GM21381 (cell line): ENCODE measurements around the gene RMDN2.

Experiments used
- ATAC-seq: cut with Tn5 transposase; IDR thresholded peaks from one replicate; pipeline ENCODE4 v1.9.1; 2021; ENCODE audit warnings: mild to moderate bottlenecking, moderate library complexity; ENCODE audit not compliant: unreplicated experiment

Gene RMDN2

GRCh38 chr2:37897511-37897910 is 27.6 kb upstream of the RMDN2 start:
- ATAC-seq: no peak

GRCh38 chr2:37898448-37898847 is 26.6 kb upstream of the RMDN2 start:
- no peak for ATAC-seq

- no peak for ATAC-seq
These were observed 22.1 kb upstream of the RMDN2 start for GRCh38 chr2:37902991-37903390.

DNA sequence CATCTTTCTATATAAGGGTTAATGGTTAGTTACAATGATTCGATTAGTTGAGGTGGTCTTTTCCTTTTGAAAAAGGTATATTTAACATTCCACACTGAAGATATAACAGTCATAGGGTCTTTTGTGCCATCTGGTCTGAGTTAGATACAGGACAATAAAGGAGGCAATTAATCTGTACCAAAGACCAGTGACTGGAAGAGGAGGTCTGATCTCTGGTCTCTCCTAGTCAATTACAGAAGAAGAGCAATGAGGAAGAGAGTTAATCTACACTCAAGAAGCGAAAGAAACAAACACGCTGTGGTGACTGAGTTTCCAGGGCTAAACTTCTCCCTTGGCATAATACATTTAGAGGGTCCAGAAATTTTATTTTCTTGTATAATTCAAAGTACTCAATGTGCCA is 20.7 kb upstream of the RMDN2 start:
- no peak for ATAC-seq

GRCh38 chr2:37904993-37905392 is 20.1 kb upstream of the RMDN2 start:
- ATAC-seq: no peak

- no peak for ATAC-seq
These were observed 19.0 kb upstream of the RMDN2 start for GRCh38 chr2:37906131-37906530.

DNA sequence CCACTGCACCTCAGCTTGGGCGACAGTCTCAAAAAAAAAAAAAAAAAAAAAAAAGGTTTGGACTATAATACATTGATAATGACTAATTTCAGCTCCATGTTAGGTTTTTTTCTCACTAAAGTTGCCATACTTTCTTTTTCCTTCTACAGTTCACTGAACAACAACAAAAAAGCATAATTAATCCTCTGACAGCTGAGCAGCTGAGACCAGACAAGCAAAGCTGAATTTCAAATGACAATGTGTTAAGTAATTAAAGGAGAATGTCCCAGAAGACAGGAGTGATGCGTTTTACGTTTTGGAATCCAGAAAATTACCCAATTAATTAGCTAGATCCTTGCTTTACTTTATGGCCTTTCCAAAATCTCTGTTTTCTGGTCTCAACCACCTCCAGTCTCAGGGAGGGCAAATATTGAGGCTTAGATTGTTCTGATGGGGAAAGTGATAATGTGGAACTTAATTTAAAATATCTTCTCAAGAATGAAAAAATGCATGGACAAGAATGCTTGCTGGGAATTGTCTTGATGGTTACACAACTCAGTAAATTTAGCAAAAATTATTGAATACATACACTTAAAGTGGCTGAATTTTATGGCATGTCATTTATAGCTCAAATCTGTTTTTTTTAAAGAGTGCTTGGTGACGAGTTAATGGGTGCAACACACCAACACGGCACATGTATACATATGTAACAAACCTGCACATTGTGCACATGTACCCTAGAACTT is 17.4 kb upstream of the RMDN2 start:
- no peak for ATAC-seq

GRCh38 chr2:37911296-37911873 is 13.7 kb upstream of the RMDN2 start:
- no peak for ATAC-seq

GRCh38 chr2:37912056-37912455 is 13.0 kb upstream of the RMDN2 start:
- ATAC-seq: no peak

DNA sequence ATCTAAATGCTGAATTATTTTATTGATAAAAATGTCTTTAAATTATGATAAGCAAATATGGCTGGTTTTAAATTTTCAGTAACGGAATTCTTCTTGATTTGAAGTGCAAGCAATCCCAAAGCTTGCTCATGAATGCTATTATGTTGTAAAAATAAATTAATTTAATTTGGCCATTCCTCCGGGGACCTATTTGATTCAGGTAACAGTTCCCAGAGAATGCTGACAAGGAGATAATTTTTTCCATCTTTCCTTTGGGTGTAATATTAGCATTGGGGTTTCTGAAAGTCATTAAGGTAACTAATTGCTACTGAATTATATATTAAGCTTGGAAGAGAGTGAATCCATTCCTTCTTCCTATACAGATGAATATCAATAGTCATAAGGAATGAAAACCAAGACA is 12.5 kb upstream of the RMDN2 start:
- no peak for ATAC-seq

DNA sequence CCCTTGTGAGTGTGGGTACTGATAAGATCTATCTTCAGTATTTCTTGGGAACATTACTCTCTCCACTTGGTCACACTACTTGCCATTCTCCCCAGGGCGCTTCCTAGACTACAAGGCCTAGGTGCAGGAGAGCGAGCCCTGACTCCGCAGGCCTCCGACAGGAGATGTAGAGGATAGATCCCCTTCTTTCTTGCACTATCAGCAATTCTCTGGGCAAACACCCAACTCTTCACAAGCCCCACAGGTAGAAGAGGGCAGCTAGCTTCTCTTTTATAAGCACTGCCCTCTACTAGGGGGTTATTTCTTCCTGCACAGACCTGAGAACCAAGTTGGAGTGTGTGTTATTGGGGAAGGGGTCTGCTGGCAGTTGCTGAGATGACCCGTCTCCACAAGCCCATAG is 10.7 kb upstream of the RMDN2 start:
- ATAC-seq: no peak

DNA sequence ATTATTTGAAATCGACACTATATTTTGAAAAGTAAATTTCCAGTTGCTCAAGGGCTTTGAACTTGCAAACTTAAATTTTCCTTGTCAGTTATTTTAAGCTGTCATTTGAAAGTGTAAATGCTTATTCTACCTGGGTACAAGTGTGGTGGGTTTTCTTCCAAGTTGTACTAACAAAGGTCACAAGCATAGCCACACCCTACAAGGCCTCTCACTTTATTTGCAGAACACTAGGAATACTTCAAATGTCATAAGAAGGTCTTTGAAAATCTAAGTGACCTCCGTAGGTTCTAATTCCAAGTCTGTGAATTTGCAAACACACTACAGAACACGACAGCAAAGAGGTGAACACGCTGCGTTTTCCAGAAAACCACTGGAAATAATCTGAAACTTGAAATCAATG is 9.3 kb upstream of the RMDN2 start:
- ATAC-seq: no peak

DNA sequence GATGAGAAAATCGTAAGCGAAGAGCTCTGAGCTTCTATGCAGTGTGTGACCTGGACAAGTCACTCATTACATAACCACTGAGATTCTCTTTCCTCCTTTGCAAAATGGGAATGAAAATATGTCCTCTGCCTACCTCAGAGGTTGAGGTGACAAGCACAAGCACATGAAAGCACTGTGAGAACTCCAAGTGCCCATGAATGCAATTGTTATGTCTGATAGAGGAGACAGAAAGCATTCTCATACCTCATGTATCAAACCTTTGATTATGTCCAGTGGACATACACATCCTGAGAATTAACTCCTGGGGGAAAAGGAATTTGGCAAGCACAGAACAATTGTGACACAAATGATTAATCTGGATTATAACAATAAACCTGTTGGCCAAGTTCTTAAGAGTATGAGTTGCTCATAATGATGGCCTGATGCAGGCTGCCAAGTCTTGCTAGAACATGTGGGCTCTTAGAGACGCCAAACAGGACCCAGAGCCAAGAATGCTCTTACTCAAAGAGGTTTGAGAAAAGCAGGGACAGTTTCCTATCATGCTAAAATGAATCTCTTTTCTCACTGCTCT is 8.5 kb upstream of the RMDN2 start:
- no peak for ATAC-seq

GRCh38 chr2:37917281-37918228 is 7.5 kb upstream of the RMDN2 start:
- no peak for ATAC-seq

DNA sequence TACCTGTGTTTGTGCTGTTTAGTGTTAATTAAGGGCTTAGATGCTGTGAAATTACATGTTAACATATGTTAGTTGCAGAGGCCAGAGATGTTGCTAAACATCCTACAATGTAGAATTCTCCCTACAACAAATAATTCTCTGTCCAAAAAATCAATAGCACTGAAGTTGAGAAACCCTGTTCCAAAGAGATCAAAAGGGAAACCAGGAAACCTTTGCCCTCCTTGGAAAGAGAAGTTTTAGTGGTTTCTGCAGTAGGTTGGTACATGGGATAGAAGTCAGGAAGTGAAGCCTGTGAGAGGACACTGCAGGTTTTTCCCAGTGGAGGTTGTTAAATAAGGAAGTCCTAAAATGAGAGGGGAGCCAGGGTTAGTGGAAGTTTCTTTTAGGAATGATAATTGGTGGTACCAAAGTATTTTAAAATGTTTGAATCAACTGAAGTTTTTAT is 6.3 kb upstream of the RMDN2 start:
- no peak for ATAC-seq

DNA sequence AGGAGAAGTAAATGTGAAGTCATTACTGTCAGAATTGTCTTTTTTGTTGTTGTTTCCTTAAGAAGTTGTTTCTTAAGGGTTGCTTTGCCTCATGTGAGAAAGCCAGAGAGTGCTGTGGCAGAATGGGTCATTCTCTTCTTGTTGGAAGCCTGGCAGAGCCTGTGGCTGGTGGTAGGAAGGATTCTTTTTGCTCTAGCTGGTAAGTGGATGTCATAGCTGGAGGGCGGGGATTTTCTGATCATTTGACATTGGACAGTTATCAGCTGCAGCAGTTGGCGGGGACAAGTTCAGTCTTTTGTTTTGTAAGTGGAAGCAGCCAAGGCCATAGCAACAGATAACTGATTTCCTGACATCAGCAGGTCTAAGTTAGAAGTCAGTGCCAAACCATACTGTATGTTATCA is 5.5 kb upstream of the RMDN2 start:
- ATAC-seq: no peak

- ATAC-seq: no peak
These were observed 4.5 kb upstream of the RMDN2 start for GRCh38 chr2:37920570-37920969.

DNA sequence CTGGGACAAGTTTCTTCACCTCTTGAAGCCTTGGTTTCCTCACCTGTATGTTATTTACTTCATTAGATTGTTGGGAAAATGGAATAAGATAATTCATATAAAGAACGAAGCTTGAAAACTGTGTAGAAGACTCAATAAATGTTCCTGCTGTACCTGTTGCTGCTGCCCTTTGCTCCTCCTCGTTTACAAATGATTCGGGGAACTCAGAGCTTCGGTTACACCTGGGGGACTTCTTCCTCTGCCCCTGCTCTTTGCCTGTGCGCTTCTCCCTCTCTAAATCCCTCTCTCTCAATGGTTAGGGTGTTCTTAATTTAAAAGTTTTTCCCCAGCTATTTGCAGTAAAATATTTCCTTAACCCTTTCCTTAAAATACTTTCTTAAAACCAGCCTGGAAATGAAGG is 3.3 kb upstream of the RMDN2 start:
- ATAC-seq: no peak

- ATAC-seq: no peak
These were observed 1.6 kb upstream of the RMDN2 start for GRCh38 chr2:37923308-37924055.

DNA sequence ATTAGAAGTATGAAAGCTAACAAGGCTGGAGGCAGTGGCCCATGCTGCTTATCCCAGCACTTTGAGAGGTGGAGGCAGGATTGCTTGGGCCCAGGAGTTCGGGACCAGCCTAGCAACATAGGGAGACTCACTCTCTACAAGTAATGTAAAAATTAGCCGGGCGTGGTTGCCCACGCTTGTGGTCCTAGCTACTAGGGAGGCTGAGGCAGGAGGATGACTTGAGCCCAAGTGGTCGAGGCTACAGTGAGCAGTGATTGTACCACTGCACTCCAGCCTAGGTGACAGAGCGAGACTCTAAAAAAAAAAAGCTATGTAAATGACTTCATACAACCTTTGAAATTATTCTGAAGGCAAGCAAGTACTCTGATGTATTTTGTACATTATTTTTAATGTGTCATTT is 1.5 kb downstream of the RMDN2 start:
- ATAC-seq: no peak

GRCh38 chr2:37928377-37928776 is 3.3 kb downstream of the RMDN2 start:
- ATAC-seq: no peak
